ENCODE data around the gene KHNYN.
"Not testable (repeated sequence)": the region's sequence is repeated elsewhere in the genome, so short reads cannot be mapped to it uniquely, and the experiment has no call there.

- TF ChIP-seq CTCF (IDR thresholded peaks at IDR 0.05; ENCODE audit: insufficient read depth, low read length, poor library complexity, severe bottlenecking); EZH2phosphoT487 (conservative IDR thresholded peaks at IDR 0.05; ENCODE audit: low read length): not testable (repeated sequence)
Observed at GRCh38 chr14:24479999-24480398, 50.2 kb downstream of the KHNYN start.
